Neural progenitor cell (in vitro differentiated cells): Measurements from ENCODE around the gene CTSH. TPM values are rescaled to one million over a fixed set of nuclear protein-coding genes. Genes with fewer than 3 reads are reported as not detected.
"Not testable (repeated sequence)": the region's sequence is repeated elsewhere in the genome, so short reads cannot be mapped to it uniquely, and the experiment has no call there.

Experiments
- DNase-seq: peaks from one replicate; pipeline ENCODE4 v3.0.0-alpha.2; 2016; ENCODE audit warnings: low spot score
- H2AFZ ChIP-seq: fragments of 200-600 bp; sonication (generic); replicated peaks from 2 replicates; pipeline ENCODE4 v1.6.1; 2016; ENCODE audit warnings: antibody characterized with exemption
- H3F3A ChIP-seq: fragments of 200-600 bp; sonication (generic); 2 replicates; pipeline ENCODE4 v1.6.1; 2016; ENCODE audit warnings: antibody characterized with exemption, low read depth
- H3K27ac ChIP-seq: fragments of 200-600 bp; sonication (generic); 2 replicates; pipeline ENCODE4 v1.5.1; 2016; ENCODE audit warnings: mild to moderate bottlenecking
- H3K27me3 ChIP-seq: fragments of 200-600 bp; sonication (generic); 2 replicates; pipeline ENCODE4 v1.6.1; 2016; ENCODE audit warnings: mild to moderate bottlenecking, moderate library complexity
- H3K36me3 ChIP-seq: fragments of 200-600 bp; sonication (generic); 2 replicates; pipeline ENCODE4 v1.5.1; 2016
- H3K4me1 ChIP-seq: fragments of 200-600 bp; sonication (generic); 2 replicates; pipeline ENCODE4 v1.6.1; 2016; ENCODE audit warnings: mixed run types
- H3K4me2 ChIP-seq: fragments of 200-600 bp; sonication (generic); 2 replicates; pipeline ENCODE4 v1.6.1; 2016
- H3K4me3 ChIP-seq: fragments of 200-600 bp; sonication (generic); 2 replicates; pipeline ENCODE4 v1.5.1; 2016
- H3K79me2 ChIP-seq: fragments of 200-600 bp; sonication (generic); 2 replicates; pipeline ENCODE4 v1.6.1; 2016; ENCODE audit warnings: low read depth
- H3K9ac ChIP-seq: fragments of 200-600 bp; sonication (generic); 2 replicates; pipeline ENCODE4 v1.6.1; 2016
- H3K9me3 ChIP-seq: fragments of 200-600 bp; sonication (generic); 2 replicates; pipeline ENCODE4 v1.5.1; 2016; ENCODE audit warnings: low read depth
- H4K20me1 ChIP-seq: fragments of 200-600 bp; sonication (generic); 2 replicates; pipeline ENCODE4 v1.6.1; 2016; ENCODE audit warnings: low read depth
- H3K27ac Mint-ChIP-seq: 3 replicates; pipeline ENCODE4 v1.8.0; 2021; ENCODE audit warnings: mixed read lengths
- H3K27me3 Mint-ChIP-seq: 2 replicates; pipeline ENCODE4 v1.8.0; 2022; ENCODE audit warnings: low read depth, mild to moderate bottlenecking, inconsistent platforms, moderate library complexity, mixed read lengths; ENCODE audit not compliant: insufficient read depth
- H3K36me3 Mint-ChIP-seq: 3 replicates; pipeline ENCODE4 v1.8.0; 2021; ENCODE audit warnings: mixed read lengths
- H3K4me1 Mint-ChIP-seq: 3 replicates; pipeline ENCODE4 v1.8.0; 2021; ENCODE audit warnings: mixed read lengths
- H3K4me3 Mint-ChIP-seq: 3 replicates; pipeline ENCODE4 v1.8.0; 2021; ENCODE audit warnings: mild to moderate bottlenecking, moderate library complexity, mixed read lengths
- H3K9me3 Mint-ChIP-seq: 3 replicates; pipeline ENCODE4 v1.8.0; 2020; ENCODE audit warnings: mixed read lengths
- CTCF ChIP-seq: fragments of 200-600 bp; sonication (generic); IDR thresholded peaks from 2 replicates; pipeline ENCODE4 v1.5.1; 2017; ENCODE audit warnings: antibody characterized with exemption, mild to moderate bottlenecking
- EZH2 ChIP-seq: fragments of 200-600 bp; sonication (generic); IDR thresholded peaks from 2 replicates; pipeline ENCODE4 v1.6.1; 2017; ENCODE audit warnings: antibody characterized with exemption, mild to moderate bottlenecking, moderate library complexity
- EZH2phosphoT487 ChIP-seq: fragments of 200-600 bp; sonication (generic); IDR thresholded peaks from 2 replicates; pipeline ENCODE4 v1.6.1; 2017; ENCODE audit warnings: antibody characterized with exemption
- total RNA-seq: library from RNA; depleted of rRNA; stranded (reverse); fragments of >200 nt; gene quantifications from 2 replicates; pipeline ENCODE4 v1.2.3, GENCODE V29; 2015; ENCODE audit warnings: low replicate concordance

Gene CTSH
- total RNA-seq, 1 donor from 2014 or later: 3.5 TPM

GRCh38 chr15:78904599-78905358 lies 40.1 kb downstream of the CTSH start:
- peaks cover 24% of the 10 kb centered on the region for H3K36me3 Mint-ChIP-seq
- Histone ChIP-seq H3K9me3 (no peaks in the 10 kb centered on the region), H3K4me1 (no peaks in the 10 kb centered on the region), H3K4me3 (no peak overlapping the region), H4K20me1 (peaks cover 72% of the 10 kb centered on the region), H3K36me3 (peaks cover 14% of the 10 kb centered on the region), H3K27me3 (no peaks in the 10 kb centered on the region), H3K27ac (no peak overlapping the region), H3F3A (peaks cover 95% of the 10 kb centered on the region), H3K9ac (no peak overlapping the region), H3K4me2 (no peak overlapping the region), H2AFZ (no peak overlapping the region), H3K79me2 (peaks cover 13% of the 10 kb centered on the region)
- H3K4me3 Mint-ChIP-seq: no peak overlapping the region
- H3K27me3 Mint-ChIP-seq: peaks cover 3% of the 10 kb centered on the region
- TF ChIP-seq EZH2phosphoT487 (no peak), EZH2 (no peak), CTCF (no peak)
- no peaks in the 10 kb centered on the region for H3K9me3 Mint-ChIP-seq
- DNase-seq: no peak
- H3K27ac Mint-ChIP-seq: no peak overlapping the region
- H3K4me1 Mint-ChIP-seq: peaks cover 8% of the 10 kb centered on the region

GRCh38 chr15:78902281-78903032 lies 42.4 kb downstream of the CTSH start:
- not testable (repeated sequence) for H3K4me3 ChIP-seq, H3K4me3 Mint-ChIP-seq, H3K4me2 ChIP-seq, H2AFZ ChIP-seq, H3K27ac Mint-ChIP-seq, H3K9me3 Mint-ChIP-seq, H3K9ac ChIP-seq, DNase-seq, H3K4me1 Mint-ChIP-seq, H3K4me1 ChIP-seq, H3K27me3 ChIP-seq, H3K9me3 ChIP-seq, H3K27ac ChIP-seq, H3K27me3 Mint-ChIP-seq
- Histone ChIP-seq H3K36me3 (peaks cover 29% of the 10 kb centered on the region), H3K79me2 (peaks cover 35% of the 10 kb centered on the region), H4K20me1 (peaks cover 75% of the 10 kb centered on the region), H3F3A (peaks cover 85% of the 10 kb centered on the region)
- H3K36me3 Mint-ChIP-seq: peaks cover 34% of the 10 kb centered on the region

GRCh38 chr15:78900819-78901533 lies 43.9 kb downstream of the CTSH start:
- H3K9me3 ChIP-seq, H3K9me3 Mint-ChIP-seq, H3K4me1 Mint-ChIP-seq, H3K4me3 Mint-ChIP-seq, H3K27me3 ChIP-seq, H2AFZ ChIP-seq, H3K9ac ChIP-seq, H3K27me3 Mint-ChIP-seq, DNase-seq, H3K27ac Mint-ChIP-seq, H3K4me2 ChIP-seq, H3K4me1 ChIP-seq, H3K4me3 ChIP-seq: not testable (repeated sequence)
- peak overlapping the region; percentile 4 for H3K27ac ChIP-seq
- H3K79me2 ChIP-seq: peaks cover 50% of the 10 kb centered on the region
- peaks cover 71% of the 10 kb centered on the region for H3F3A ChIP-seq
- peaks cover 39% of the 10 kb centered on the region for H3K36me3 ChIP-seq
- peaks cover 33% of the 10 kb centered on the region for H3K36me3 Mint-ChIP-seq
- peaks cover 73% of the 10 kb centered on the region for H4K20me1 ChIP-seq

- Histone ChIP-seq H3K4me3 (no peak overlapping the region), H3K79me2 (peaks cover 75% of the 10 kb centered on the region), H3K27ac (no peak overlapping the region), H3K27me3 (no peaks in the 10 kb centered on the region), H3K9ac (no peak overlapping the region), H2AFZ (no peak overlapping the region), H3K36me3 (peaks cover 59% of the 10 kb centered on the region), H4K20me1 (peaks cover 79% of the 10 kb centered on the region), H3K9me3 (no peaks in the 10 kb centered on the region), H3K4me2 (no peak overlapping the region), H3K4me1 (no peaks in the 10 kb centered on the region), H3F3A (peaks cover 69% of the 10 kb centered on the region)
- no peak for TF ChIP-seq CTCF
- TF ChIP-seq EZH2phosphoT487: no peak
- no peak for TF ChIP-seq EZH2
- no peaks in the 10 kb centered on the region for H3K4me1 Mint-ChIP-seq
- no peak overlapping the region for H3K27ac Mint-ChIP-seq
- H3K9me3 Mint-ChIP-seq: no peaks in the 10 kb centered on the region
- H3K27me3 Mint-ChIP-seq: no peaks in the 10 kb centered on the region
- no peak overlapping the region for H3K4me3 Mint-ChIP-seq
- H3K36me3 Mint-ChIP-seq: peaks cover 38% of the 10 kb centered on the region
- no peak for DNase-seq
Observed at GRCh38 chr15:78898540-78898939, 46.3 kb downstream of the CTSH start.
